GM20431 (cell line): ENCODE measurements around the gene BCS1L.

Experiments used
- in situ Hi-C: fragments of 300-500 bp; cut with MseI, MboI; formaldehyde crosslinking; loops from one replicate; pipeline ENCODE4 v1.15.0; 2020; ENCODE audit warnings: low sequenced_read_pairs; ENCODE audit not compliant: unreplicated experiment

Gene BCS1L

DNA sequence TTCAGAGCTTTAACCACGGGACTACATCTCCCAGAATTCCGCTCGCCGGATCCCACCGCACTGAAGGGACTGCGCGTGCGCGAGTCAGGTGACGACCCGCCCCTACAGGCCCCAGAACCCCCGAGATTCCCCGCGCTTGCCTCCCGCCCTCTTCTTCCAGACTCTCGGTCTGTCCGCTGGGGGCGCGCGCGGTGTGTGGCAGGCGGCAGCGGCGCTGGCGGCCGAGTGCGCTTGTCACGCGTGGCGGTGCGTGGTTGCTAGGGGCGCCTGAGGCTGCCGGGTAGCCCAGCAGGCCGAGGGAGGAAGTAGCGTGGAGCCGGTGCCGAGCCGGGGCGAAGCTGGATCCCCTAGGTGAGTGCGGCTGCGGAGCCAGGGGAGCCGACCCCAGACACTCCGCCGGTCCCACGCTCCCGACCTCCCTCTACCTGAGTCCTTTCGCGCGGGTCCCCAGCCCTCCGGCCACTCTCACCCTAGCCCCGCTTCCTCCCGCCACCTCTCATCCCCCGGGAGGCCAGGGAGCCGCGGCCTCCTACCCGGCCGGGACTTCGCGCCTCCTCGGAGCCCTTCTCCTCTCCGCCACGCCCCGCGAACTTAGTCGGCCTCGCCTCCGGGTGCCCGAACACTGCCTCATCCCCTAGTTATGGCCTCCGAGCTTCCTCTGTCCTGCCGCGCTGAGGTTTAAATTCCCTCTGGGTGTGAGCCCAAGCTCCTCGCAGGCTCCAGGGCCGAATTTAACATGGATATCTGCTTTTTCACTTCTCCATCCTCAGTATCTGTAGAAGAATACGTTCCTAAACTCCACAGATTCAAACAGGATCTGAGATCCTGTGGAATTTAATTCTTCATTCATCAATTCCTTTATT is 51.4 kb downstream of the BCS1L start, which contains the start of gene TTLL4:
Gene TTLL4, plus strand, starts transcription at position 149 of the 863 bp plus-strand sequence. CDS start 26,842 bp downstream, outside the sequence.
- in situ Hi-C loops: no loop called here

DNA sequence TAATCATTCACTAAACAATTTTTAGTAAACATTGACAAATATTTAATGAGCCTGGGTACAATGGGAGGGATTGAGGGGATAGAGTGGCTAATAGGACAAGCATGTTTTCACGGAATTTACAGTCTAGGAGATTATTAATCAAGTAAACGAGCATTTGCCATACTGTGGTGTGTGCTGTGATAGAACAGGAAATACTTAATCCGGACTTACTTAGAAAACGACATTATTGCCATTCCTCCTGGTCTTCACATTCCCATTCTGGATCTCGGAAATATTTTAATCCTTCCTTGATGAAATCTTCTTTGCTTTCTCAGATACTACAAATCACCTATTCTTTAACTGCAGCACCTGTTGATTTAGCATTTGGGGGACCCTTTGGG is 52.1 kb downstream of the BCS1L start:
- in situ Hi-C loops: no loop called here
